A375 (cell line): ENCODE results near the gene IFRD2. TPM values are rescaled to one million over a fixed set of nuclear protein-coding genes. Genes with fewer than 3 reads are reported as not detected.

Source experiments
- total RNA-seq: library from RNA; depleted of rRNA; stranded (reverse); fragments of >200 nt; shearing (Covaris generic); gene quantifications from 2 replicates; pipeline ENCODE4 v1.2.3, GENCODE V29; 2014; rRNA removed

Gene IFRD2
- 133 and 170 TPM in 2 replicates for total RNA-seq

DNA sequence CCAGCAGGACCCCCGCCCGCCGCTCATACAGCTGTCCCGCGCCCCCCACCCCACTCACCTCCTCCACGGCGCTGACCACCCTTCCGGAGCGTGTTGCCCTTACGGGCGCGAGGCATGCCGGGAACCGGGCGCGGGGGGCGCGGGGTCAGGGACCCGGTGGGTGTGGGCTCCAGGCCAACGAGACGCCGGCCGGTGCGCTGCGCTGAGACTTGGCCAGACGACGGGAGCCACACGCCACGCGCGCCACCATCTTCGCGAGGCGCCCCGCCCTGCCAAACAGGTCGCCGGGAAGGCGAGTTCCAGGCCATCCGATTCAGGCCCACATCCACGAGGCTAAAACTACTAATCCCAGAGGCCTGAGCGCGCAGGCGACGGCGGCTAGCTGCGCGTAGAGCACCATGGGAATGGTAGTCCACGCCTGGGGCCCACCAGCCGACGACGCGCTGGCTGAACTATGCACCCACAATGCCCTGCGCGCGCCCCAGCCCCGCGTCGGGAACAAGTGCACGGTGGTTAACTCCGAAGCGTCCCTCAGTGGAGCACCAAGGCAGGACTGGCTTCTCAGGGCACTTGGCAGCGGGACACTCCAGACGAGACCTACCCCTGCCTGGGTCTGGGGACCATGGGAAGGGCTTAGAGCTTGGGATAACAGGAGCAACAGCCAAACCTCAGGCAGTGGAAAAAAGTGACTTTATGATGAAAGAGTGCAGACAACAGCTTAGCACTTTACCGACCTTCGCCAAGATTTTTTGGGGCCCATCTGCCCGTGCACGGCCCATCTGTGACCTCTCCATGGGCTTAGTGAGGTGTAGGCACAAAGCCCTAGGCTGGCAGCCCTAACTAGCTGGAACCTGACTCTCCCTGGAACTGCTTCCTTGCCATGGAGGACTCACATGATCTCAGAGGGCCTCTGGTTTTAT, at the start of gene IFRD2:
Gene IFRD2 (minus strand): TSS at position 271 of the 920 bp plus-strand sequence. CDS start 155 bp downstream, at position 116.

DNA sequence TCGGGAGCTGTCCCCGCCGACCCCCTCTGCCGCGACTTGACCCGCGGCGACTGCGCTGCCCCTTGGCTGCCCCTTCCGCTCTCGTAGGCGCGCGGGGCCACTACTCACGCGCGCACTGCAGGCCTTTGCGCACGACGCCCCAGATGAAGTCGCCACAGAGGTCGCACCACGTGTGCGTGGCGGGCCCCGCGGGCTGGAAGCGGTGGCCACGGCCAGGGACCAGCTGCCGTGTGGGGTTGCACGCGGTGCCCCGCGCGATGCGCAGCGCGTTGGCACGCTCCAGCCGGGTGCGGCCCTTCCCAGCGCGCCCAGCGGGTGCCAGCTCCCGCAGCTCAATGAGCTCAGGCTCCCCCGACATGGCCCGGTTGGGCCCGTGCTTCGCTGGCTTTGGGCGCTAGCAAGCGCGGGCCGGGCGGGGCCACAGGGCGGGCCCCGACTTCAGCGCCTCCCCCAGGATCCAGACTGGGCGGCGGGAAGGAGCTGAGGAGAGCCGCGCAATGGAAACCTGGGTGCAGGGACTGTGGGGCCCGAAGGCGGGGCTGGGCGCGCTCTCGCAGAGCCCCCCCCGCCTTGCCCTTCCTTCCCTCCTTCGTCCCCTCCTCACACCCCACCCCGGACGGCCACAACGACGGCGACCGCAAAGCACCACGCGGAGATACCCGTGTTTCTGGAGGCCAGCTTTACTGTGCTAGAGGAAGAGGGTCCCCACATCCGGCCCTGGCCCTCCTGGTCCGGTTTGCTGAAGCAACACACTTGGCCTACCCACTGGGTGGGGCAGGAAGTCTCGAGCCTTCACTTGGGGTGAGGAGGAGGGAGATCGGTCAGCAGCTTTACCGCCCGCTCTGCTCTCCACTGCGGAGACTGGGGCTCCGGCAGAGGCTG, 48.5 kb upstream of the IFRD2 start, which contains the start of gene RASSF1:
Gene RASSF1 (minus strand): TSS at position 389 of the 882 bp plus-strand sequence. CDS start 31 bp downstream, at position 358.

DNA sequence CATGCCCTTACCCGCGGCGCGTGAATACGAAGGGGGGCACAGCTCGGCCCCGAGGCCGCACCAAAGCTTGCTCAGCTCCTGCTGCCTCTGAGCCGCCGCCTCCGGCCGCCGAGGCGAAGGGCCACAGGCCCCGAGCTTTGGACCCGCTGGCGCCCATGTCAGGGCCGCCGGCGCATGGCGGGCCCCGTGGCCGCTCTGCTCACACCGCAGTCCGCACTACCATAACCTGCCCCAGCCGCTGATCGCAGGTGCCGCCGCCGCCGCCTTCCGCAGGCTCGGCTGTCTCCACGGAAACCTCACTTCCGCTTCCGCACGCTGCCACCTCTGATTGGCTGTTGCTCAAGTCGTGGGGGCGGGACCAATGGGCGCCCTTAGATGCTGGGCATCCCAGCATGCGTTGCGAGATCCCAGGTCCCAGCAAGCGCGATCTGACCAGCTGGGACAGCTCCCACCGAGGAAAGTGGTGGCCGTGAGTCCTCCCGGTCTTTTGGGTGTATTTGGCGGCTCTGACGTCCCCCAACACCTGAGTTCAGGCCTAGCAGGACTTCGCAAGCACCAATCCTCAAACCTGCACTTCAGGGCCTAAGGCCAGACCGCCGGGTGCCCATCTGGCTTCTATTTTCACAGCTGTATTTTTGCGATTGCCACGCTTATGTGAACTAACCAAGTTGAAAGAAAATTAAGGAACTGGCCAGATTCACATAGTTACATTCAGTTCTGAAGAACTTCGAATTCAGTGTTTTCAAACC, 35.9 kb upstream of the IFRD2 start, which contains the start of gene TUSC2:
Gene TUSC2 (minus strand): TSS at position 281 of the 749 bp plus-strand sequence. CDS start 124 bp downstream, at position 157.

GRCh38 chr3:50322386-50323091, 30.3 kb upstream of the IFRD2 start, which contains the start of gene HYAL2:
TSS of gene HYAL2 (minus strand) at chr3:50322745. CDS start at chr3:50320489, 2,256 bp downstream.

DNA sequence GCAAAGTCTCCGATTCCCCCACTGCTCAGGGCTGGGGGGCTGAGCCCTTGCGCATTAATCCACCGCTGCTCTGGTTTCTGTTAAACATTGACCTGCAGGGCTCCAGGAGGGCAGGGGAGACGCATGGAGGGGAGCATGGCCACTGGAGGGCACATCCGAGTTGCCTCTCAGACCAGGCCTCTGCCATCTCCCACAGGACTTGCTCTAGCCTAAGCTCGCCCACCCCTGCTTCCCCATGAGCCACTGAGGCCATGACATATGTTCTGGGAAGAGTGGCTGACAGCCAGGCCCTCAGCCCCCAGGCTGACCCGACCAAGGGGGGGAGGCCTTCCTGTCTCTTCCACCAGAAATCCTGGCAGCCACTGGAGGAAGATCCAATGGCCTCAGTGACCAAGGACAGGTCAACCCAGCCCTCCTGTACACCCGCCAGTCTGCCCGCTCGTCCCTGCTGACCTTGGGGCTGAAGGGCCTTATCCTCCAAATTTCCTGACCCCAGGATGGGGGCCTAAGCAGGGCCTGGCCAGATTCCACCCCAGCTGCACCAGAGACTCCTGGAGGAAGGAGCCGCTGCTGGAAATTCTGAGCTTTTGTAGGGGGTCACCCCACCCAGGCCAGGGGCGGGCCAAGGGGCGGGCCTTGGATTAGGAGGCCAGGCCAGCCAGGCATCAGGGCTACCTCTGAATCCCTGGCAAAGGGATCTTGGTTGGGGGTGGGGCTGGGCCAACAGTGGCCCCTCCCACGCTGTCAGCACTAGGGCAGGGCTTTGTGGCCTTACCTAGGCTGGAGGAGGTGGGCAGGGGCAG, 11.0 kb upstream of the IFRD2 start, which contains the start of gene HYAL1:
Gene HYAL1 (minus strand): TSS at position 562 of the 803 bp plus-strand sequence. CDS start 618 bp downstream, outside the sequence.

DNA sequence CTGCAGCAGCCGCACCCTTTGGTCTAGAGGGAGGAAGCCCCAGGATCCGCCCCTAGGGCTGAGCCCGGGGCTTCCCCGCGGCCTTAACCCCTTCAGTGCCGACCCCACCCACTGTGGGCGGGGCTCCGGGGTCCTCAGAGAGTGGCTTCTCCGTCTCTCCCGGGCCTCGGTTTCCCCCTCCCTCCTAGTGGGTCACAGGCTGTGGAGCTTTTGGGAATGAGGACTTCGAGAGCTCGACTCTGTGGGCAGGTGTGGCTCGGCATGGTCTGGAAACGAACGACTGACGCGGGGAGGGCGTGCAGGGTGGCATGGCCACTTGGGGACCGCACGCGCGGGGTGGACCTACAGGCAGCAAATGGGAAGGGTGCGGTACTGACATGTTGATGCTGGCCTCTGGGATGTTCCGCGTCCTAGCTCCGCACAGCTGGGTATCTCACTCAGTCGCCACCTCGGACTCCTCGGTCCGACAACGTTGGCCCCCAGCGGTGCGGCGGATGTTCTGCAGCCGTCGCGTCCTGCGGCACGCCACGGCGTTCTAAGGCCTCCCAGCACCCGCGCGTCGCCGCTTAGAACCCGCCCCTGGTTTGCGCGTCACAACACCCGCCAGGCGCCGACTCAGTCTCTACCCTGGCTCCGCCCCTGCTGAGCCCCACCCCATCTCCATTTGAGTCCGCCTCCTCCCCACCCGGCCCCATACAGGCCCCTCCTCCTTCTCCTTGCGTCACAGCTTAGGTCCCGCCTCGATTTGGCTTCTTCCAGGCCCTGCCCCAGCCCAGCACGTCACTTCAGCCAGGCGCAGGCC, 6.8 kb upstream of the IFRD2 start, which contains the start of the genes HYAL3 and NAA80:
Gene HYAL3 (minus strand): TSS at position 570 of the 802 bp plus-strand sequence. CDS start 3,803 bp downstream, outside the sequence.
Gene NAA80 (minus strand): TSS at position 570 of the 802 bp plus-strand sequence. CDS start 1,942 bp downstream, outside the sequence.

GRCh38 chr3:50278880-50279224, 13.4 kb downstream of the IFRD2 start, which contains the start of gene LSMEM2:
TSS of gene LSMEM2 (plus strand) at chr3:50279087. CDS start at chr3:50279114, 27 bp downstream.

DNA sequence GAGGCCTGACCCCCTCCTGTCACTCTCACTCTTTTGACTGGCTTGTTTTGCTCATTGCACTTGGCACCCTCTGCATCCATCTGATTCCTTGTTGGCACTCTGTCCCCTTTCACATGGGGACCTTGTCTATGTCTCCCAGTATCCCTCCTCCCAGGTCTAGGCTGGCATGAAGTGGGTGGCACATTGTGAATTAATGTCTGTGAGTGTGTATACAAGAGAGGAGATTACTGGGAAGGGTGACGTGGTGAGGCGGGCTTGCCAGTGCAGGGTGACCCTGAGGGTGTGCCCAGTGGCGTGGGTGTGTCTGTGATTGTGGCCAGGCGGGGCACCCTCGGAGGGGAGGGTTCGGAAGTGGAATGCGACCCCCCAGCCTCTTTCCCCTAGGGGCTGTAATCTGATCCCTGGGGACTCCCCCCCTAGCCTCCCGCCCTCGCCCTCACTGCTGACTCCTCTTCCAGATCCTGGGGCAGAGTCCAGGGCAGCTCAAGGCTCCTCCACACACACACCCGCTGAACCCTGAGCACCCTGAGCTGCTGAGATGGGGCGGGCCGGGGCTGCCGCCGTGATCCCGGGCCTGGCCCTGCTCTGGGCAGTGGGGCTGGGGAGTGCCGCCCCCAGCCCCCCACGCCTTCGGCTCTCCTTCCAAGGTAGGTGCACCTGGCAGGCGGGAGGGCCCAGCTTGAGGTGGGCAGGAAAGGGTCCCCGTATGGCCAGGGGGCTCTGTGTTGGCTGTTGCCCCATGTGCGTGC, 23.4 kb downstream of the IFRD2 start, which contains the start of gene SEMA3B:
Gene SEMA3B (plus strand): TSS at position 445 of the 749 bp plus-strand sequence. CDS start 94 bp downstream, at position 539.

Other genes starting within 250 kb of the IFRD2 start
- gene RBM5, start 203.5 kb downstream of the IFRD2 start, total RNA-seq: 144 and 173 TPM in 2 replicates
- 10.4 and 17.0 TPM in 2 replicates for gene SEMA3F, start 137.1 kb downstream of the IFRD2 start, total RNA-seq
- gene GNAT1, start 100.8 kb downstream of the IFRD2 start, total RNA-seq: not detected in 2 replicates
- 0.34 and 0.53 TPM in 2 replicates for gene SLC38A3, start 87.2 kb downstream of the IFRD2 start, total RNA-seq
- 151 and 172 TPM in 2 replicates for gene GNAI2, start 56.2 kb downstream of the IFRD2 start, total RNA-seq
- gene SEMA3B, start 23.3 kb downstream of the IFRD2 start, total RNA-seq: 237 and 258 TPM in 2 replicates
- gene LSMEM2, start 13.3 kb downstream of the IFRD2 start, total RNA-seq: 0.15 and 1.2 TPM in 2 replicates
- 8.4 and 9.2 TPM in 2 replicates for gene HYAL3, start 7.0 kb upstream of the IFRD2 start, total RNA-seq
- 14.7 and 16.3 TPM in 2 replicates for gene NAA80, start 7.0 kb upstream of the IFRD2 start, total RNA-seq
- 0.32 and 0.34 TPM in 2 replicates for gene HYAL1, start 11.1 kb upstream of the IFRD2 start, total RNA-seq
- 40.3 and 41.5 TPM in 2 replicates for gene HYAL2, start 30.3 kb upstream of the IFRD2 start, total RNA-seq
- 82.0 and 86.7 TPM in 2 replicates for gene TUSC2, start 35.8 kb upstream of the IFRD2 start, total RNA-seq
- 11.2 and 15.8 TPM in 2 replicates for gene RASSF1, start 48.4 kb upstream of the IFRD2 start, total RNA-seq
- 1.9 and 4.0 TPM in 2 replicates for gene ZMYND10, start 53.3 kb upstream of the IFRD2 start, total RNA-seq
- 39.1 and 43.1 TPM in 2 replicates for gene NPRL2, start 58.3 kb upstream of the IFRD2 start, total RNA-seq
- gene CYB561D2, start 58.4 kb upstream of the IFRD2 start, total RNA-seq: 27.0 and 29.1 TPM in 2 replicates
- gene TMEM115, start 67.1 kb upstream of the IFRD2 start, total RNA-seq: 54.7 and 59.0 TPM in 2 replicates
- not detected in 2 replicates for gene CACNA2D2, start 211.2 kb upstream of the IFRD2 start, total RNA-seq